Measurements from ENCODE around the gene CDC14A. TPM values are rescaled to one million over a fixed set of nuclear protein-coding genes. Genes with fewer than 3 reads are reported as not detected.
A peak's percentile ranks its signal among the peaks of the same experiment; 100 is the strongest.
"Not testable (repeated sequence)": the region's sequence is repeated elsewhere in the genome, so short reads cannot be mapped to it uniquely, and the experiment has no call there.

The CDC14A gene
- total RNA-seq, 2 donors from 2014 or later: 186 to 281 TPM

DNA sequence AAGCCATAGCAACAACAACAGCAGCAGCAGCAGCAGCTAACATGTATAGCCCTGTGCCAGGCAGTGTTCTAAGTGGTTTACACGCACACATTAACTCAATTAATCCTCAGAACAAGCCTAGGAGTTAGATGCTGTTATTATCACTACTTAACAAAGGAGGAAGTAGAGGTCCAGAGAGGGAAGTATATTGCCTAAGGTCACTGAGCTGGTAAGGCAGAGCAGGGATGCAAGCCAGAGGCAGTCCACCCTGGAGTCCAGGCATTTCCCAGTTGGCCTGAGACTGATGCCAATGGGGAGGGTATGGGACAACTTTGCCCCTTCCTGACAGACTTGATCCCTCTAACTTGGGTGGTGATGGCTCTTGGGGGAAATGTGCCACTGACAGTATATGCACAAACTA lies 6.8 kb downstream of the CDC14A start:
- H3K4me3 Mint-ChIP-seq: peak overlapping the region; percentile 83
- H3K36me3 Mint-ChIP-seq (ENCODE audit: low read depth): peaks cover 34% of the 10 kb centered on the region
- peak overlapping the region; percentile 100 for H3K27ac Mint-ChIP-seq
- H3K27me3 Mint-ChIP-seq: no peaks in the 10 kb centered on the region
- H3K9me3 ChIP-seq (ENCODE audit: control insufficient read depth, low read length, poor library complexity, severe bottlenecking): no peaks in the 10 kb centered on the region
- DNase-seq (no peak), ATAC-seq (no peak)
- peaks cover 69% of the 10 kb centered on the region for H3K4me1 Mint-ChIP-seq

DNA sequence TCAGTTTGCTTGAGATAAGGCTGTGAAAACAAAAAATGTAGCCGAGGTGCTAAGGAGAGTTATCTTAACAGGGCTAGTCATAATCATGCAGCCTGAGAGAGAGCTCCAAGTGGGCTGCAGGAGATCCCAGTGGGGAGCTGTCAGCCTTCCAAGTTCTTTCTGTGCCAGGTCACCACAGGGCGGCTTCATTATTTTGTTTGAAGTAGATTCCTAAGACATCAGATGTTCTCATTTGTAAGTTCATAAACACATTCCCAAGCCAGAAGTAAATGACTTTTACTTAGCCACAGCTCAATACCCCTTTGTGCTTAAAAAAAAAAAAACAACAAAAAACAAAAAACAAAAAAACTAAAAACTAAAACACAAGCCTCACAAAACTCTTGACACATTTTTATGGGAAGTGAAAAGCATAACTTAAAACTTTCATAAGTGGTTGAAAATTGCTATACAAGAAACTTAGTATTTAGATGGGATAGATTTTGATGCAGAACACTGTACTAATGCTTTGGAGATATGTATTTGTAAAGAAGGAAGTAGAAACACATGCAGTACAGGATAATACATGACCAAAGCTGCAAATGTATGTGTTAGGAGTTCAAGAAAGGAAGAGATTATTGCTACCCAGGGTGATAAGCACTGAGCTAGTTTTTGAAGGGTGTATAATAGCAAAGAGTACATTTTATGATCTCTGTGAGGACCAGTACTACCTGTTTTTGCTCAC lies 8.6 kb downstream of the CDC14A start:
- peak overlapping the region; percentile 100 for H3K27ac Mint-ChIP-seq
- H3K27me3 Mint-ChIP-seq: no peaks in the 10 kb centered on the region
- no peak for DNase-seq
- peak overlapping the region; percentile 82 for H3K4me3 Mint-ChIP-seq
- H3K36me3 Mint-ChIP-seq (ENCODE audit: low read depth): peaks cover 24% of the 10 kb centered on the region
- peaks cover 70% of the 10 kb centered on the region for H3K4me1 Mint-ChIP-seq
- ATAC-seq: no peak
- no peaks in the 10 kb centered on the region for H3K9me3 ChIP-seq (ENCODE audit: control insufficient read depth, low read length, poor library complexity, severe bottlenecking)

DNA sequence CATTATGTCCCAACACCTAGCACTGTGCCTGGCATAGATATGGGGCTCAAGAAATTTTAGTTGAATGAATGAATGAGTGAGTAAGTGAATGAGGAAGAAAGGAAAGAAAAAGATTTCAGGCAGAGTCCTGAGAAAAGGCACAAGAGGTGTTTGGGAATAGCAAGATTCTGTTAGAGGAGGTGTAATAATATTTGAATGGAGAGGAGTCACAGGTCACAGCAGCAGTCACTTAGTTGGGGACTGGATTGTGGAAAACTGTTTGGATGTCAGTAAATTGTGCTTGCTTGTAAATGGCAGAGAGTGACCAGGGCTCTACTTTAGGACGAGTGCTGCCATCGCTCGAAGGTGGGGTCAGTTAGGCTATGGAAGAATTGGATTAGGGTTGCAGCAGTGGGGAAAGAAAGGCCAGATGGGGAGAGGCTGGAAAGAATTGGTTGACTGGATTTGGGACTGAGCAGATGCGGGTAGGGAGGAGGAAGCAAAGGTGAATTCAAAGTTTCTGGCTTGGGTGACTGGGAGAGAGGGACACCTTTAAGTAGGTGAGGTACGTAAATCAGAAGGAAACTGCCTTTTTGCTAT lies 9.3 kb downstream of the CDC14A start:
- H3K4me3 Mint-ChIP-seq: peak overlapping the region; percentile 82

DNA sequence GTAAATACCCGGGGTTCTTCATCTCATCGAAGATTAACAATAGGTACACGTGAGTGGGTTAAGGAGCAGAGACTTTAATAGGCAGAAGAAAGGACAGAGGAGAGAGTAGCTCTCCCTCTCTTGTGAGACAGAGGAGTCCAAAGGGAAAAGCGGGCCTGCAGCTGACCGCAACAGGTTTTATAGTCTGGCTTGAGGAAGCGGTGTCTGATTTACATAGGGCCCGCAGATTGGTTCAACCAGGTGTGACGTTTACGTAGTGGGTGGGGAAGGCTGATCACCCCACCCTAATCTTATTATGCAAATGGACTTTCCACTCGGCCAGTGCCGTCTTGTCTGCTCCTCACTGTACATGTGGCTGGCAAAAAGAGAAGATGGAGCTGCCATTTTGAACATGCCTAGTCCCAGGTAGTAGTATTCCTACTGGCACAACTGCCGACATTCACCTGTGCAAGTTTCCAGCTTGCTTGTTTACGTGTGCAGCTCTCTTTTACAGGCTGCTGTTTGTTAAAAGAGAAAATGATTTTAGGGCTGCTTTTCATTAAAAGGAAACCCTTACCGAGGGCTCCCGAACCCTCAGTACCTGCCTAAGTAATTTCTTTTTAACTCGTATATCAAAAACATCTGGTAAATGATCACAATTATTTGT lies 10.6 kb downstream of the CDC14A start:
- DNase-seq: no peak
- no peak for ATAC-seq

More for the DNA sequence above, 9.3 kb downstream of the CDC14A start:
- H3K27ac Mint-ChIP-seq: peak overlapping the region; percentile 100
- H3K27me3 Mint-ChIP-seq: no peaks in the 10 kb centered on the region
- no peaks in the 10 kb centered on the region for H3K9me3 ChIP-seq (ENCODE audit: control insufficient read depth, low read length, poor library complexity, severe bottlenecking)
- peaks cover 71% of the 10 kb centered on the region for H3K4me1 Mint-ChIP-seq
- ATAC-seq (no peak), DNase-seq (no peak)
- H3K36me3 Mint-ChIP-seq (ENCODE audit: low read depth): peaks cover 20% of the 10 kb centered on the region

DNA sequence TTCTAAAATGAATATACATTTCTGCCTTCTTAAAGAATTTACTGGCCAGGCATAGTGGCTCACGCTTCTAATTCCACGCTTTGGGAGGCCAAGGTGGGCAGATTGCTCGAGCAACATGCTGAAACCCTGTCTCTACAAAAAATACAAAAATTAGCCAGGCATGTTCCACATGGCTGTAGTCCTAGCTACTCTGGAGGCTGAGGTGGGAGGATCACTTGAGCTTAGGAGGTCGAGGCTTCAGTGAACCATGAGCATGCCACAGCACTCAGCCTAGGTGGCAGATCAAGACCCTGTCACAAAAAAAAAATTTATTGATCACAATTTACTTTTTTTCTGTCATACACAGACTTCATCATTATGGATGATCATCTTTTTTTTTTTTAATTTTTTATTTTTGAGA lies 11.5 kb downstream of the CDC14A start:
- peaks cover 17% of the 10 kb centered on the region for H3K36me3 Mint-ChIP-seq (ENCODE audit: low read depth)
- peak overlapping the region; percentile 74 for H3K27ac Mint-ChIP-seq
- peaks cover 67% of the 10 kb centered on the region for H3K4me1 Mint-ChIP-seq
- ATAC-seq: no peak
- no peaks in the 10 kb centered on the region for H3K9me3 ChIP-seq (ENCODE audit: control insufficient read depth, low read length, poor library complexity, severe bottlenecking)
- DNase-seq: no peak
- H3K4me3 Mint-ChIP-seq: no peak overlapping the region
- no peaks in the 10 kb centered on the region for H3K27me3 Mint-ChIP-seq

More for the DNA sequence above, 10.6 kb downstream of the CDC14A start:
- H3K9me3 ChIP-seq (ENCODE audit: control insufficient read depth, low read length, poor library complexity, severe bottlenecking): no peaks in the 10 kb centered on the region
- no peaks in the 10 kb centered on the region for H3K27me3 Mint-ChIP-seq
- H3K4me1 Mint-ChIP-seq: peaks cover 66% of the 10 kb centered on the region
- peaks cover 15% of the 10 kb centered on the region for H3K36me3 Mint-ChIP-seq (ENCODE audit: low read depth)
- H3K4me3 Mint-ChIP-seq: no peak overlapping the region
- H3K27ac Mint-ChIP-seq: peak overlapping the region; percentile 100

DNA sequence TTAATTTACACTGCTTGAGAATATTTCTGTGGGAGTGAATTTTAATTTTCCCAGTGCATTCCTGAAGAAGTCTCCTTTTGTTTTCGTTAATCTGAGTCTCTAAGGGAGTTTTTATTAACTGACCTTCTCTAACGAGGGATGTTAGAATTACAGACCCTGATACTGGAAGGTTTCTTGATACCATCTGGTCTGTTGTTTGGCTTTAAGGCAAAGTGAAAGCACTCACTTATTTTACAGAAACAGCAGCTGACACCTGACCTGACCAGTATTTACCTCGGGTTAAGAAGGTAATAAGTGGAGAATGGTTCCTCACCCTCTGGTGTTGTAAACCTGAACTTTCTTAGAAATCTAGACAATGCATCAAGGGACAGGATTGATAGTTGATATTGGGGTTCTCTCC lies 12.4 kb downstream of the CDC14A start:
- H3K27ac Mint-ChIP-seq: peak overlapping the region; percentile 74
- no peaks in the 10 kb centered on the region for H3K27me3 Mint-ChIP-seq
- DNase-seq (no peak), ATAC-seq (no peak)
- peak overlapping the region; percentile 68 for H3K4me3 Mint-ChIP-seq
- H3K36me3 Mint-ChIP-seq (ENCODE audit: low read depth): peaks cover 18% of the 10 kb centered on the region
- peaks cover 64% of the 10 kb centered on the region for H3K4me1 Mint-ChIP-seq
- no peaks in the 10 kb centered on the region for H3K9me3 ChIP-seq (ENCODE audit: control insufficient read depth, low read length, poor library complexity, severe bottlenecking)

DNA sequence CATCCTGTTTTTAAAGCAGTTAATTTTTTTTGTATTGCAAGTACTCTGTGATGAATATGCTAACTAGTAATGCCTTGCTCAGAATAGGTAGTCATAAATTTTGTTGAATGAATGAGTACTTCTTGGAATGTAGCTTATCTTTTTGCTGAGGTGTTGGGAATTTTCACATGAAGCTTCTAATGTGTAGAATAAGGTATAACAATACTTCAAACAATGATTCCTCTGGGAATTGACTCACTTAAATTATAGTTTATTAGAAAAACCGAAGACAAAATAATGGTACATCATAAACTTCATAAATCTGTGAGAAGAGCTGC lies 13.9 kb downstream of the CDC14A start:
- DNase-seq: no peak
- no peaks in the 10 kb centered on the region for H3K27me3 Mint-ChIP-seq
- H3K36me3 Mint-ChIP-seq (ENCODE audit: low read depth): peaks cover 17% of the 10 kb centered on the region
- no peaks in the 10 kb centered on the region for H3K9me3 ChIP-seq (ENCODE audit: control insufficient read depth, low read length, poor library complexity, severe bottlenecking)
- ATAC-seq: no peak
- peaks cover 65% of the 10 kb centered on the region for H3K4me1 Mint-ChIP-seq
- peak overlapping the region; percentile 68 for H3K4me3 Mint-ChIP-seq
- H3K27ac Mint-ChIP-seq: peak overlapping the region; percentile 57

DNA sequence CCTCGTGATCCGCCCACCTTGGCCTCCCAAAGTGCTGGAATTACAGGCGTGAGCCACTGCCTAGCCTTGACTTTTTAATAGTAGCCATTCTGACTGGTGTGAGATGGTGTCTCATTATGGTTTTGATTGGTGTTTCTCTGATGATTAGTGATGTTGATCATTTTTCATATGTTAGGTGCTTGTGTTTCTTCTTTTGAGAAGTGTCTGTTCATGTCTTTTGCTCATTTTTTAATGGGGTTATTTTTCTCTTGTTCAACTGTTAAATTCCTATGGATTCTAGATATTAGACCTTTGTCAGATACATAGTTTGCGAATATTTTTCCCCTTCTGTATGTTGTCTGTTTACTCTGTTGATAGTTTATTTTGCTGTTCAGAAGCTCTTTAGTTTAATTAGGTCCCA lies 17.0 kb downstream of the CDC14A start:
- not testable (repeated sequence) for ATAC-seq; H3K27me3 Mint-ChIP-seq; DNase-seq; H3K9me3 ChIP-seq (ENCODE audit: control insufficient read depth, low read length, poor library complexity, severe bottlenecking)
- Mint-ChIP-seq H3K36me3 (ENCODE audit: low read depth) (peaks cover 19% of the 10 kb centered on the region), H3K27ac (peak overlapping the region; percentile 78), H3K4me3 (peak overlapping the region; percentile 55), H3K4me1 (peaks cover 62% of the 10 kb centered on the region)

DNA sequence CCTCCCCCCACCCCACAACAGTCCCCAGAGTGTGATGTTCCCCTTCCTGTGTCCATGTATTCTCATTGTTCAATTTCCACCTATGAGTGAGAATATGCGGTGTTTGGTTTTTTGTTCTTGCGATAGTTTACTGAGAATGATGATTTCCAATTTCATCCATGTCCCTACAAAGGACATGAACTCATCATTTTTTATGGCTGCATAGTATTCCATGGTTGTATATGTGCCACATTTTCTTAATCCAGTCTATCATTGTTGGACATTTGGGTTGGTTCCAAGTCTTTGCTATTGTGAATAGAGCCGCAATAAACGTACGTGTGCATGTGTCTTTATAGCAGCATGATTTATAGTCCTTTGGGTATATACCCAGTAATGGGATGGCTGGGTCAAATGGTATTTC lies 21.6 kb downstream of the CDC14A start:
- not testable (repeated sequence) for DNase-seq; H3K9me3 ChIP-seq (ENCODE audit: control insufficient read depth, low read length, poor library complexity, severe bottlenecking); ATAC-seq; H3K4me3 Mint-ChIP-seq; H3K27me3 Mint-ChIP-seq; H3K27ac Mint-ChIP-seq
- peaks cover 23% of the 10 kb centered on the region for H3K36me3 Mint-ChIP-seq (ENCODE audit: low read depth)
- peaks cover 49% of the 10 kb centered on the region for H3K4me1 Mint-ChIP-seq

DNA sequence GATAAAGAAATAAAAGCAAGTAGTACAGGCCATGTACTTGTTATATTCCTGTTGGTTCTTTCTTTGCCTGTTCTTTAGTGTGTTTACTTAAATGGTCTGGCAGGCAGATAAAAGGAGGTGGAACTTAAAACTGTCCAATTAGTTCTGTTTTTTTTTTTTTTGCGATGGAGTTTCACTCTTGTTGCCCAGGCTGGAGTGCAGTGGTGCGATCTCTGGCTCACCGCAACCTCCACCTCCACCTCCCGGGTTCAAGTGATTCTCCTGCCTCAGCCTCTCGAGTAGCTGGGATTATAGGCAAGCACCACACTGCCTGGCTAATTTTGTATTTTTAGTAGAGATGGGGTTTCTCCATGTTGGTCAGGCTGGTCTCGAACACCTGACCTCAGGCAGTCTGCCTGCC lies 24.6 kb downstream of the CDC14A start:
- not testable (repeated sequence) for H3K4me3 Mint-ChIP-seq; H3K9me3 ChIP-seq (ENCODE audit: control insufficient read depth, low read length, poor library complexity, severe bottlenecking); DNase-seq; ATAC-seq; H3K27me3 Mint-ChIP-seq
- H3K27ac Mint-ChIP-seq: peak overlapping the region; percentile 89
- H3K36me3 Mint-ChIP-seq (ENCODE audit: low read depth): peaks cover 30% of the 10 kb centered on the region
- peaks cover 51% of the 10 kb centered on the region for H3K4me1 Mint-ChIP-seq

DNA sequence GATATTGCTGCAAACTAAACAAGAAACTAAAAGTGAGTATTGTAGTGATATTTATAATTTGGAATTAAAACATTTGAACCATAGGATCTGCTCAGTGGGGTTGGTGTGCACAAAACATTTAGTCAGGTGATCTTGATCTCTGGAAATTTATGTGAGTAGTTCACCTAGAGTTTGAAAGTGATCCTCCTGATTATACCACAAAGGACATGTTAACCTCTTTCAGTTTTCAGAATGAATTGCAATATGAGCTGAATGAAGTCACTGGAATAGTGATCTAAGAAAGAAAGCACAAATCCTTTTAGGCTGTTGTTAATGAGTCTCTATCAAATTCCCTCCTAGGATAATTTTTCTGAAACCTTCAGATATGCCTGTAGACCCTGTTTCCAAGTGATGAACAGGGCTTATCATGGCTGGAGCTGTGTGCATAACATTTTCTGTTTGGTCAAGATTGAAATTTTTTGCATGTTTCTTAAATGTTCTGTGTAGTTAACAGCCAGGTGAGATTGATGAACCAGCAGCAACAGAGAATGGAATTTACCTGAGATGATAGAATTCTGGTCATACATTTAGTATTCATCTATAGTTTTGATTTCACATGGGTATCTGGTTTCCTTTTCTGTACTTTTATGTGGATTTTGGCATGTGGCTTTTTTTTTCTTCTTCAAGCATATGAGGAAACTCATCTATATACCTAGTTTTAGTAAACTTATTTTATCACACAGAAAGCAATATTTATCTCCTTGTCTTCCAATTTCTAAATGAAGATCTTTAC lies 25.5 kb downstream of the CDC14A start:
- Mint-ChIP-seq H3K36me3 (ENCODE audit: low read depth) (peaks cover 27% of the 10 kb centered on the region), H3K27ac (peak overlapping the region; percentile 89), H3K4me3 (peak overlapping the region; percentile 53), H3K27me3 (no peaks in the 10 kb centered on the region), H3K4me1 (peaks cover 48% of the 10 kb centered on the region)
- H3K9me3 ChIP-seq (ENCODE audit: control insufficient read depth, low read length, poor library complexity, severe bottlenecking): no peaks in the 10 kb centered on the region
- ATAC-seq (peak; percentile 52), DNase-seq (no peak)

DNA sequence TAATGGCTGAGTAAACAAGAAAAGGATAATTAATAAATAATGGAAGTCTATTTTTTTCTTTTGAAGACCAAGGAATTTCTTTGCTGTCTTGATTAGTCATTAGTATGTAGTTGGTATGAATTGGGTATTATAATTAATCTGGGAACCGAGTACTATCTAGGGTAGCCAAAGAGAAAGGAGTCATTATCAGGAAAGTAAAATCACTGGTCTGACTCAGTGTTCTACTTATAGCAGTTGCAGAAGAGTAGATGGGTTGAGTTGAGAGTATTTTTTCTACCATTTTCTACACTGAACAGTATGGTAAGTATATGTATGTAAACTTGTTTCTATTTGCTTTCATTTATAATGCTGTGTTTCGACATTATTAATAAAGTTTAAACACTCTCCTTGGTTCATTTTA lies 26.6 kb downstream of the CDC14A start:
- Mint-ChIP-seq H3K36me3 (ENCODE audit: low read depth) (peaks cover 21% of the 10 kb centered on the region), H3K4me3 (no peak overlapping the region)
- ATAC-seq: no peak

DNA sequence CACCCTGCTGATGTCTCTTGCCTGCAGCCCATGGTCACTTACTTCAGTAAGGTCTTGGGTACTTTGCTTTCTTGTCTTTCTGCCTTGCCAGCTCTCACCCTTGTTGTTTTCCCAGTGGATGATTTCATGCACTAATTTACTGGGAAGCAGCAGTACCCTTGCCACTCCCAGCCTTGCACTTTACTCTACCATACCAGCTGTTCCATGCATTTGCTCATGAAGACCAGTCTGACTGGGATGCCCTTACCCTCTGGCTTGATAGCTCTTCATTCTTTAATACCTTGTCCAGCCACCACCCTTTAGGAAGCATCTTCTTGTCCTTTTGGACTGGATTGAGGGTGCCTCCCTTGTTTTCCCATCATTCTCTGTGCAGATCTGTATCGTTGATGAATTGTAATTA lies 28.3 kb downstream of the CDC14A start:
- DNase-seq: no peak
- H3K9me3 ChIP-seq (ENCODE audit: control insufficient read depth, low read length, poor library complexity, severe bottlenecking): no peaks in the 10 kb centered on the region
- peak; percentile 18 for ATAC-seq
- Mint-ChIP-seq H3K36me3 (ENCODE audit: low read depth) (peaks cover 17% of the 10 kb centered on the region), H3K27me3 (no peaks in the 10 kb centered on the region), H3K27ac (peak overlapping the region; percentile 72), H3K4me3 (peak overlapping the region; percentile 6), H3K4me1 (peaks cover 62% of the 10 kb centered on the region)

More for the DNA sequence above, 26.6 kb downstream of the CDC14A start:
- Mint-ChIP-seq H3K4me1 (peaks cover 56% of the 10 kb centered on the region), H3K27me3 (no peaks in the 10 kb centered on the region), H3K27ac (peak overlapping the region; percentile 89)
- H3K9me3 ChIP-seq (ENCODE audit: control insufficient read depth, low read length, poor library complexity, severe bottlenecking): no peaks in the 10 kb centered on the region
- no peak for DNase-seq

All from T-helper 17 cell (primary cell).